Body of pancreas (tissue), 4 donors: ENCODE data around the gene PIWIL1. TPM values are rescaled to one million over a fixed set of nuclear protein-coding genes. Genes with fewer than 3 reads are reported as not detected.
A peak's percentile ranks its signal among the peaks of the same experiment; 100 is the strongest.

ENCODE experiments used
- ATAC-seq: fragments of 150-250 bp; one replicate; pipeline ENCODE4 v1.9.1; 2016
- DNase-seq, 4 donors: peaks; one replicate each; pipeline ENCODE4 v3.0.0-alpha.2; 2019
- H3K27ac ChIP-seq, 4 donors: fragments of 200-600 bp; sonication (generic); 1 replicate in 3 of 4; 2 replicates in 1 of 4; pipeline versions ENCODE4 v1.5.1 to v1.6.1; 2016 to 2019; ENCODE audit warnings: mild to moderate bottlenecking in 1 of 4, mixed read lengths in 1 of 4, moderate library complexity in 1 of 4
- H3K27me3 ChIP-seq, 2 donors: fragments of 200-600 bp; sonication (generic); one replicate each; pipeline ENCODE4 v1.6.0; 2016; ENCODE audit warnings: mild to moderate bottlenecking in 1 of 2
- H3K36me3 ChIP-seq, 2 donors: fragments of 200-600 bp; sonication (generic); replicated peaks in 1 of 2; 2 replicates each; pipeline ENCODE4 v1.5.1; 2016; ENCODE audit warnings: low read depth in 2 of 2; ENCODE audit not compliant: insufficient read depth in 1 of 2
- H3K4me1 ChIP-seq: fragments of 200-600 bp; sonication (generic); one replicate; pipeline ENCODE4 v1.6.0; 2016
- H3K4me3 ChIP-seq, 2 donors: fragments of 200-600 bp; sonication (generic); 1 replicate in 1 of 2; 2 replicates in 1 of 2; pipeline ENCODE4 v1.5.1; 2016 to 2019
- H3K9me3 ChIP-seq, 3 donors: fragments of 200-600 bp; sonication (generic); 1 replicate in 2 of 3; 2 replicates in 1 of 3; pipeline ENCODE4 v1.5.1; 2016
- CTCF ChIP-seq, 7 experiments: fragments of 450-650 bp in 4 of 7; fragments of 200-600 bp in 3 of 7; sonication (generic) in 3 of 7; IDR thresholded peaks; one replicate each; pipeline ENCODE4 v1.5.1; 2016 to 2019; ENCODE audit warnings: antibody characterized with exemption in 7 of 7
- POLR2A ChIP-seq, 3 donors: fragments of 450-650 bp; IDR thresholded peaks; one replicate each; pipeline ENCODE4 v1.6.1; 2016; ENCODE audit warnings: antibody characterized with exemption in 3 of 3, mild to moderate bottlenecking in 2 of 3
- WGBS, 2 donors: methylation state at CpG; one replicate each; pipeline ENCODE4 v1.1.5; 2017; 5-methylcytosine and 5-hydroxymethylcytosine counted together
- intact Hi-C: fragments of 100-400 bp; cut with DNase I; formaldehyde crosslinking; loops from one replicate; pipeline ENCODE4 v1.15.1; 2023
- total RNA-seq, 2 donors: library from RNA; depleted of rRNA; stranded (reverse); fragments of >200 nt; gene quantifications; one replicate each; pipeline ENCODE4 v1.1.0, GENCODE V29; 2016

The PIWIL1 gene
- not detected for total RNA-seq

GRCh38 chr12:130337488-130338303 is at the start of gene PIWIL1:
PIWIL1 (plus strand) TSS chr12:130337887; CDS start chr12:130342592, 4,705 bp downstream.
- Histone ChIP-seq H3K27me3 (no peaks in the 10 kb centered on the region), H3K36me3 (no peaks in the 10 kb centered on the region), H3K4me1 (no peaks in the 10 kb centered on the region), H3K4me3 (no peak within 1 kb of the TSS), H3K9me3 (no peaks in the 10 kb centered on the region), H3K27ac (no peak within 1 kb of the TSS)
- 74 to 88% methylated on average over 5 to 32 of the region's 79 CpGs for WGBS, 2 donors
- no peak for ATAC-seq
- DNase-seq: peak in 1 of 4 donors; percentile 21
- TF ChIP-seq POLR2A (IDR thresholded peaks at IDR 0.05): no peak
- intact Hi-C loops: loop anchor here (5.0 kb wide), 1 partner anchor 290 kb away; no protein-coding TSS in a partner anchor

- Histone ChIP-seq H3K4me1 (no peaks in the 10 kb centered on the region), H3K9me3 (peaks cover 0 to 11% (median 0%) of the 10 kb centered on the region in 3 donors), H3K27ac (no peak overlapping the region), H3K36me3 (no peaks in the 10 kb centered on the region), H3K4me3 (no peak overlapping the region), H3K27me3 (no peaks in the 10 kb centered on the region)
- DNase-seq (no peak), ATAC-seq (no peak)
- intact Hi-C loops: no loop called here
- 45 to 54% methylated on average over 4 of the region's 4 CpGs for WGBS, 2 donors
- TF ChIP-seq POLR2A (IDR thresholded peaks at IDR 0.05) (no peak), CTCF (IDR thresholded peaks at IDR 0.05) (no peak)
These were observed 49.5 kb upstream of the PIWIL1 start for GRCh38 chr12:130288206-130288605.

- intact Hi-C loops: no loop called here
- H3K9me3 ChIP-seq: peaks cover 0 to 13% (median 0%) of the 10 kb centered on the region in 3 donors
These were observed 49.0 kb upstream of the PIWIL1 start for GRCh38 chr12:130288691-130289090.

GRCh38 chr12:130290114-130290513 is 47.6 kb upstream of the PIWIL1 start:
- DNase-seq (no peak), ATAC-seq (no peak)
- intact Hi-C loops: no loop called here
- Histone ChIP-seq H3K27ac (no peak overlapping the region), H3K27me3 (no peaks in the 10 kb centered on the region), H3K9me3 (peaks cover 0 to 13% (median 0%) of the 10 kb centered on the region in 3 donors), H3K4me3 (no peak overlapping the region), H3K4me1 (no peaks in the 10 kb centered on the region), H3K36me3 (no peaks in the 10 kb centered on the region)
- TF ChIP-seq POLR2A (IDR thresholded peaks at IDR 0.05) (no peak), CTCF (IDR thresholded peaks at IDR 0.05) (no peak)
- WGBS, 2 donors: 57 to 73% methylated on average over 1 of the region's 1 CpG

More at GRCh38 chr12:130288691-130289090, 49.0 kb upstream of the PIWIL1 start:
- H3K4me3 ChIP-seq: no peak overlapping the region
- no peak for ATAC-seq
- no peaks in the 10 kb centered on the region for H3K4me1 ChIP-seq
- no peak for DNase-seq
- no peaks in the 10 kb centered on the region for H3K36me3 ChIP-seq
- no peak for TF ChIP-seq POLR2A (IDR thresholded peaks at IDR 0.05)
- TF ChIP-seq CTCF (IDR thresholded peaks at IDR 0.05): no peak
- H3K27ac ChIP-seq: no peak overlapping the region
- no peaks in the 10 kb centered on the region for H3K27me3 ChIP-seq
- 71 to 74% methylated on average over 6 of the region's 6 CpGs for WGBS, 2 donors

- no peak for ATAC-seq
- WGBS, 2 donors: 59 to 65% methylated on average over 5 of the region's 5 CpGs
- Histone ChIP-seq H3K27ac (no peak overlapping the region), H3K4me1 (no peaks in the 10 kb centered on the region), H3K27me3 (no peaks in the 10 kb centered on the region), H3K9me3 (no peaks in the 10 kb centered on the region), H3K36me3 (no peaks in the 10 kb centered on the region), H3K4me3 (no peak overlapping the region)
- intact Hi-C loops: no loop called here
- no peak for DNase-seq
- no peak for TF ChIP-seq CTCF (IDR thresholded peaks at IDR 0.05)
- no peak for TF ChIP-seq POLR2A (IDR thresholded peaks at IDR 0.05)
These were observed 39.2 kb upstream of the PIWIL1 start for GRCh38 chr12:130298322-130299021.
